Body of pancreas (tissue), 4 donors: ENCODE measurements around the gene PPL.

Source experiments
- POLR2A ChIP-seq, 3 donors: fragments of 450-650 bp; IDR thresholded peaks; one replicate each; pipeline ENCODE4 v1.6.1; 2016; ENCODE audit warnings: antibody characterized with exemption in 3 of 3, mild to moderate bottlenecking in 2 of 3
- TF ChIP-seq, protein P1 (sequence below), 7 experiments: fragments of 450-650 bp in 4 of 7; fragments of 200-600 bp in 3 of 7; sonication (generic) in 3 of 7; IDR thresholded peaks; one replicate each; pipeline ENCODE4 v1.5.1; 2016 to 2019; ENCODE audit warnings: antibody characterized with exemption in 7 of 7

DNA sequence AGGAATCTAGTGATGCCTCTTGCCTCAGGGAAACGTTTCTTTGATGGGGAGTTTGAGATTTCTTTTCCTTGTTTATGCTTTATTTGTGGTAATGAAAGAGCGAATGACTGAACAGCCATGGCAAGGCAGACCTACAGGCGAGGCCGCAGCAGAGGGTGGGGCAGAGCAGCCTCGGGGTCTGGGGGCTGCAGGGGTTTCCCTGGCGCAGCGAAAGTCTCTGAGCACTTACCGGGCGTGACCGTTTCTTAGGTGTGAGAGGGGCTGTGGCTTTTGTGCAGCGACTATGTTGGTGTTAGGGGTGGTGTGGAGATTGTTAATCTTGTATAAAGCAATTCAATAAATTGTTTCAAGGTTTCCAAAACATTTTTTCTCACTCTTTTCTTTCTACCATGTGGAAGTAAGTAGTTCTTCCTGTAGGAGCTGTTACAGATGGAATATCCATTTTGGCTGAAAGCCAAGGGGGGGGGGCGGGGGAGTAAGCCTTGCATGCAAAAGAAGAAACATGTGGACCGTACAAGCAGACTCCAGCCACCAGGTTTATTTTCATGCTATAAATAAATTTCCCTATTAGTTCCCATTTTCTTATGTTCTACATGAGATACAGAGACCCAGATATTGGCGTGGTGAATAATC, 54.8 kb downstream of the PPL start:
- TF ChIP-seq, protein P1, sequence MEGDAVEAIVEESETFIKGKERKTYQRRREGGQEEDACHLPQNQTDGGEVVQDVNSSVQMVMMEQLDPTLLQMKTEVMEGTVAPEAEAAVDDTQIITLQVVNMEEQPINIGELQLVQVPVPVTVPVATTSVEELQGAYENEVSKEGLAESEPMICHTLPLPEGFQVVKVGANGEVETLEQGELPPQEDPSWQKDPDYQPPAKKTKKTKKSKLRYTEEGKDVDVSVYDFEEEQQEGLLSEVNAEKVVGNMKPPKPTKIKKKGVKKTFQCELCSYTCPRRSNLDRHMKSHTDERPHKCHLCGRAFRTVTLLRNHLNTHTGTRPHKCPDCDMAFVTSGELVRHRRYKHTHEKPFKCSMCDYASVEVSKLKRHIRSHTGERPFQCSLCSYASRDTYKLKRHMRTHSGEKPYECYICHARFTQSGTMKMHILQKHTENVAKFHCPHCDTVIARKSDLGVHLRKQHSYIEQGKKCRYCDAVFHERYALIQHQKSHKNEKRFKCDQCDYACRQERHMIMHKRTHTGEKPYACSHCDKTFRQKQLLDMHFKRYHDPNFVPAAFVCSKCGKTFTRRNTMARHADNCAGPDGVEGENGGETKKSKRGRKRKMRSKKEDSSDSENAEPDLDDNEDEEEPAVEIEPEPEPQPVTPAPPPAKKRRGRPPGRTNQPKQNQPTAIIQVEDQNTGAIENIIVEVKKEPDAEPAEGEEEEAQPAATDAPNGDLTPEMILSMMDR (IDR thresholded peaks at IDR 0.05) = no peak
- TF ChIP-seq POLR2A (IDR thresholded peaks at IDR 0.05) = no peak
